NCI-H446 (cell line): ENCODE results near the gene SUMF2.
A peak's percentile ranks its signal among the peaks of the same experiment; 100 is the strongest.
"Not testable (repeated sequence)": the region's sequence is repeated elsewhere in the genome, so short reads cannot be mapped to it uniquely, and the experiment has no call there.

Experiments used
- DNase-seq, 2 experiments: peaks; one replicate each; lab custom pipeline; 2025; lab: John Stamatoyannopoulos, UW

Gene SUMF2

DNA sequence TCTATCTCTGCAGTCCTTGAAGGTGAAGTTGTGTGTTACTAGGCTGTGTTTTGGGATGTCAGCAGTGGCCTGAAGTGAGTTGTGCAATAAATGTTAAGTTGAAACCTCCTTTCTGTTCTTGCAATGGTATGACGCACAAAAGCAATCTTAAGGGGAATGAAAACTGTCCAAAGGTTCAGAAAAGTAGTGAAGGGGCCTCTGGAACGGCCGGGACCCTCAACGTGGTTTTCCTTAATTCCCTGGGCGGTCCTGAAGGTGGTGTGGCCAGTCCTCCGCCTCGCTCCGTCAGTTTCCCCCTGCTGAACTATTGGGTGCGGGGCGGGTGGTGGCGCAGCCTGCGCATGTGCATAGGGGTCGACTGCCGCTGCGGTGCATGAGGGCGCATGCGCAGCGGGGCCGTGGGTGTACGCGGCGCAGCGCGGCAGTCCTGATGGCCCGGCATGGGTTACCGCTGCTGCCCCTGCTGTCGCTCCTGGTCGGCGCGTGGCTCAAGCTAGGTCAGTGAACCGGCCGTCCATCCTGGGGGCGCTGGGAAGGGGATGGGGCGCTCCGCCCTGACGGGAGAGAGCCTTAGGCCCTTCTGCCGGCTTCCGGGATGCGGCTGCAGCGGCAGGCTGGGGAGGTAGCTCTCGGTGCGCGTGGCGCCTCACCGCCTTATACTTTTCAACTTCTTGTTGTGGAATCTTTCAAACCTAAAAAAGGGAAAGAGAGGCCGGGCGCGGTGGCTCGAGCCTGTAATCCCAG is at the start of gene SUMF2:
SUMF2 (plus strand) TSS at position 405 of the 744 bp plus-strand sequence; CDS start at position 431, 26 bp downstream.
- peak; percentile 86 to 94 for DNase-seq

DNA sequence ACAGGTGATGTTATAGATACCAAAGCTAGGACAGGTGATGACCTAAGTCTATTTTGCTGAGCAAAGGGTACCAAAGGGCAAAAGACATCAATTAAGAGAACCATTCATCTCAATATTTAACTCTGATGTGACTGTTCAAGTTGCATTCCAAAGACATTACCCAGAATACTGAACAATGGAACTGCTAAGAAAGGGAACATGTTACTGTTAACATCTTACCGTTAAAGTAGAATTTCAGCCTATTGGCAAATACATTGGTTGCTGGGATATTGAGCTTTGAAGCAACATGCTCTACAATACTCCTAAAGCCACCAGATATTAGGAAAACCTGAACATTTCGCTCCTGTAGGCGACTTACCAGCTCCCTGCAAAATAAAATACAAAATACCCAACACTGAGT is 47.1 kb upstream of the SUMF2 start:
- DNase-seq = not testable (repeated sequence)

DNA sequence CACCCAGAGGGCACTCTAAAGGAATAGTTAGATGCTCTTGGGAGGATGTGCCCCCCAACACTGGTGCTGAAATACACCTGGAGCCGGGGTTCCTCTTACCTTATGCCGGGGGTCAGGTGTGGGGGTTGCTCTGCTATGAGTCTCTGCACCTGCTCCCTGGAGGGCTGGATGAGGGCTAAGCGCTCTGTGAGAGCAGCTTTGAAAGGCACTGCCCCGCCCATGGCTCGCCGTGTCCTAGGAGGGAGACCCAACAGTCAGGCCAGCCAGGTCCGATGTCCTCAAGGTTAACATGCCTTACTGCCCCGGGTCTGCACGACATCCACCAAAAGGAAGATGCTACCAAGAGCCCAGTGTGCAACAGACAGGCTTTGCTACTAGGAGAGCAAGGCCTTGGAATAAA is 44.6 kb upstream of the SUMF2 start:
- no peak for DNase-seq

DNA sequence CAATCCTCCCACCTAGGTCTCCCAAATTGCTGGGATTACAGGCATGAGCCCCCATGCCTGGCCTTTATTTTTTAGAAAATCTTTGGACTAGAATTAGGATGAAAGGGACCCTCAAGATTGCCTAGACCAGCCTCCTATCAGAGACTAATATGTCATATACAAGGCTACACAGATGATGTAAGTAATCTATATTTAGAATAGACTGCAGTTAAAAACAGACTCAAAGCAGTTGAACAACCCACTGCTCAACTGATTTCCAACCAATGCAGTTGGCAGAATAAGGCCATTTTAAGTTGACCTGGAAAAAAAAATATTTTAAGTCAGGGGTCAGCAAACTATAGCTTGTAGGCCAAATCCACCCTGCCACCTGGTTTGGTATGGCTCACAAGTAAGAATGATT is 40.6 kb upstream of the SUMF2 start:
- no peak for DNase-seq

DNA sequence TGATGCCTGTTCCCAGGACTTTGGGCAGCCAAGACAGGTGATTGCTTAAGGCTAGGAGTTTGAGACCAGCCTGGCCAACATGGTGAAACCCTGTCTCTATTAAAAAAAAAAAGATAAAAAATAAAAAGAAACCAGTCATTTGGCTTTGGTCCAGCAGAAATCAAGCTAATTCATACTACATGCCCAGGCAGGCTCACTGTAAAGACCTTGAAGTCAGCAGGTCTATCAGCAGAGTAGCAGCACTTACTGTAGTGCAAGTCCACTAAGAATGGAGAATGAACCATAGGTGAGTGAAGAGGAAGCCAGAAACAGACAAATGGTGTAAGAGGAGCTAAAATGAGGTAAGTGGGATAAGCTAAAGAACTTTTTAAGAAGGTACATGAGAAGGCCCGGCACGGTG is 37.5 kb upstream of the SUMF2 start:
- DNase-seq = peak in 1 of 2 experiments; percentile 12

DNA sequence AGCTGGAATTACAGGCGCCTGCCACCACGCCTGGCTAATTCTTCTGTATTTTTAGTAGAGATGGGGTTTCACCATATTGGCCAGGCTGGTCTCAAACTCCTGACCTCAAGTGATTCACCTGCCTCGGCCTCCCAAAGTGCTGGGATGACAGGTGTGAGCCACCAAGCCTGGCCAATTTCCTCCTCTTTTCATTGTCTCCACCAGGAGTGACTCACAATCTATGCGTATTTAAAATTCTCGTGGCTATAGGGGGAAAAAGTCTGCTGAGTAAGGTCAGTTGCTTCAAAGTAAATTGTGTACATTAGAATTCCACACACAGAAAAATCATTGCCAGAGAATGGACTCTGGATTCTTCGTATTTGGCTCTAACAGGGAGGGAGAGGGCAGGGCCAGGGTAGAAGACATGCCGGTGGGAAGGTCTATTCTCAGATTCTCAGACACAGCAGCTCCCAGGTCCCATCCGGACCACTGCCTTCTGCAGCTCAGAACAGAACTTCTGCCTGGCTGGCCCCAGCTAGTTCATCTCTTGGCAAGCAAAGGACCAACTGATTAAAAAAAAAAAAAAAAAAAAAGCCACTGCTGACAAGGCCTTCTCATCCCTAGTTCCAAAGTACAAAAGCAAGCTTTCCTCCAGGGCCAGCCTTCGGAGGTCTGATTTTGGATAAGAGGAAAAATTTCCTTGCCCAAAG is 35.0 kb upstream of the SUMF2 start:
- no peak for DNase-seq

DNA sequence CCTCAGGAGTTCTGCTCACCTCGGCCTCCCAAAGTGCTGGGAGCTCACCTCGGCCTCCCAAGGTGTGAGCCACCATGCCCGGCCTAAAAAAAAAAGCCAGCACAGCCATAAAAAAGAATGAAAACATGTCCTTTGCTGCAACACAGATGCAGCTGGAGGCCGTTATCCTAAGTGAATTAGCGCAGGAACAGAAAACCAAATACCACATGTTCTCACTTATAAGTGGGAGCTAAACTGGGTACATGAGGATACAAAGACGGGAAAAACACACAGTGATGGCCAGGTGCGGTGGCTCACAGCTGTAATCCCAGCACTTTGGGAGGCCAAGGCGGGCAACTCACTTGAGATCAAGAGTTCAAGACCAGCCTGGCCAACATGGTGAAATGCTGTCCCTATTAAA is 33.7 kb upstream of the SUMF2 start:
- no peak for DNase-seq

DNA sequence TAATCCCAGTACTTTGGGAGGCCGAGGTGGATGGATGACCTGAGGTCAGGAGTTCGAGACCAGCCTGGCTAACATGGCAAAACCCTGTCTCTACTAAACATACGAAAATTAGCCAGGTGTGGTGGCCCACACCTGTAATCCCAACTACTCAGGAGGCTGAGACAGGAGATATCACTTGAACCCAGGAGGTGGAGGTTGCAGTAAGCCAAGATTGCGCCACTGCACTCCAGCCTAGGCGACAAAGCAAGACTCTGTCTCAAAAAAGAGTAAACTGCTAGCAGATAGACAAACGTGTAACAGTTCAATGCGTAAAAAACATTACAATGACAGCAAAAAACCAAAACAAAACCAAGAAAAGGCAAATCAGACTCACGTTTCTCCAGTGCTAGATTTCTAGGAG is 32.5 kb upstream of the SUMF2 start:
- DNase-seq = not testable (repeated sequence)

DNA sequence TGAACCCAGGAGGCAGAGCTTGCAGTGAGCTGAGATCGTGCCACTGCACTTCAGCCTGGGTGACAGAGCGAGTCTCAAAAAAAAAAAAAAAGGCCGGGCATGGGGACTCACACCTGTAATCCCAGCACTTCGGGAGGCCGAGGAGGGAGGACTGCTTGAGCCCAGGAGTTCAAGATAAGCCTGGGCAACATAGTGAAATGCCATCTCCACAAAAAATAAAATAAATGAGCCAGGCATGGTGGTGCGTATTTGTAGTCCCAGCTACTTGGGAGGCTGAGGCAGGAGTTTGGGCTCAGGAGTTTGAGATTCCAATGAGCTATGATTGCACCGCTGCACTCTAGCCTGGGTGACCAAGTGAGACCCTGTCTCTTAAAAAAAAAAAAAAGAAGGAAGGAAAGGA is 31.5 kb upstream of the SUMF2 start:
- not testable (repeated sequence) for DNase-seq

DNA sequence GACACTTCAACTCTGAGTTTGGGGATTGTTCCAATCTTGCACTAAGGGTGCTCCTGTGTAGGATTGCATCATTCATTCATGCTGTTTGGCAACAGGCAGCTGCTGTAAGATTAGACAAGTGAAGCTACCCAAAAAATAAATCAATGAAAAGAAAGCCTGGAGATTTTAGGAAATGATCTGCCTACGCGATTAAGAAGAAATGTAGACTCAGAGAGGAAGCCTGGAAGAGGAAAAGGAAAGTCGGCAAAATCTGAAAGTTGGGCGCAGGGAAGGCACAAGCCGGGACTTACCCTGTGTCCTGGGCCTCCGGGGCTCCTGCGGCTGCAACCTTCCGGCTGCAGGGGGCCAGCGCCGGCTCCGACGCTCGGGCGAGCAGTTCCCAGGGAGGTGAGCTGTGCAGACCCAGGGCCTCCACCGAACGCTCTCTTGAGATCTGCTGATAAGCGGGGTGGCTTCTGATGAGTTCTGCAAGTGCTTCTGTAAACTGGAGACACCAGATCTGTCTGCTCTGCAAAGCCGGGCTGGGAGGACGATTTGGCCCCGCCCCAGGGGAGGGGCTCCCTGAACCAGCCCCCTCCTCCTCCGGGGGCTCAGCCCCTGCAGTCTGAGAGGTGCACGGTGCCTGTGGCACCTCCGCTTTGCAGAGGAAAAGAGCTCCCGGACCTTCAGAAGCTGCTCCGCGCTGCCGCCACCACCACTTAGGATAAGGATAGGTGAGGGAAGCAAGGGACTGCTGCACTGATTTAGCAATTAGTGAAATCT is 30.2 kb upstream of the SUMF2 start:
- peak; percentile 45 to 74 for DNase-seq

DNA sequence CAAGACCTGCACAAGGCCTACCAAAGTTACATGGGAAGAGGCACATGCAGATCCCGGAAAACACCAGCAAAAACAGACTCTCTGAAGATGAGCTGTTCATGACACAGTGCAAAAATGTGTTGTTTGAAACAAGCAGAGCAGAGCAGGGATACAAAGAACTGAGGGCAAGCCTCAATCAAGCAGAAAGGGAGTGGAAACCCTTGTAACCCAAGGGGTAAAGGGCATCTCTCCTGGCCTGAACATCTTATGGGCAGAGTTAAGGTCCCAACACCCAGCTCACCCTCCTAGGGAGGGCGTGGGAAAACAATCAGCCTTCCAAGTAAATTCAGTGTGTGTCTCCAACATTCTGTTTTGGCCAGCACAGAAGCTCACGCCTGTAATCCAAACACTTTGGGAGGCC is 23.4 kb upstream of the SUMF2 start:
- no peak for DNase-seq

DNA sequence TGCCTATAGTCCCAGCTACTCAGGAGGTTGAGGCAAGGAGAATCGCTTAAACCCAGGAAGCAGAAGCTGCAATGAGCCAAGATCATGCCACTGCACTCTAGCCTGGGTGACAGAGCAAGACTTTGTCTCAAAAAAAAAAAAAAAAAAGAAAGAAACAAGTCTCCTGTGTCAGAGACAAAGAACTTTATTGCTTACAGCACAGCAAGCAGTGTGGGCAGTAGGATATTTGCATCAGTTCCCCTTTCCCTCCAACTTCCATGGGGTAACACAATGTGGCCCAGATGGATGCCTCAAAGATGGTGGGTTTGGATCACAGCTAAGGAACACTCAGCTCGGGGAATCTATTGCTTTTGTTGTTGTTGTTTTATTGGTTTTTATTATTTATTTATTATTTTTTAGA is 18.3 kb upstream of the SUMF2 start:
- not testable (repeated sequence) for DNase-seq

DNA sequence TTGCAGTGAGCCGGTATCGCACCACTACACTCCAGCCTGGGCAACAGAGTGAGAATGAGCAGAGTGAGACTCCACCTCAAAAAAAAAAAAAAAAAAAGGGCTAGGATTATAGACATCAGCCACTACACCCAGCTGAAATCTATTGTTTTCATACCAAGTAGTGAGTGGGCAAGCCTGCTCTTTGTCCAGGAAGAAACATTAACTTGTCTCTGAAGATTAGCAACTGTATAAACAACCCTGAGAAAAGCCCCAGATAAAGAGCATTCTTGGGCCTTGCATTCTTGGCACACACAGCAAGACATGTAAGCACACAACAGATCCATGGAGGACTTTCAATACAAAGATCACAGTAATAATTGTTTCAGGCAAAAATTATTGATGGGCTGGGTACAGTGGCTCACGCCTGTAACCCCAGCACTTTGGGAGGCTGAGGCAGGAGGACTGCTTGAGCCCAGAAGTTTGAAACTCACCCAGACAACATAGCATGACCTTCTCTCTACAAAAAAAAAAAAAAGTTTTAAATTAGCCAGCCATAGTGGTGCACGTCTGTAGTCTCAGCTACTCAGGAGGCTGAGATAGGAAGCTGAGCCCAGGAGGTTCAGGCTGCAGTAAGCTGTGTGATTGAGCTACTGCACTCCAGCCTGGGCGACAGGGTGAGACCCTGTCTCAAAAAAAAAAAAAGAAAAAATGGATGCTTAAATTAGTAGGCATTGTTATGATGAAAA is 17.2 kb upstream of the SUMF2 start:
- DNase-seq = no peak

DNA sequence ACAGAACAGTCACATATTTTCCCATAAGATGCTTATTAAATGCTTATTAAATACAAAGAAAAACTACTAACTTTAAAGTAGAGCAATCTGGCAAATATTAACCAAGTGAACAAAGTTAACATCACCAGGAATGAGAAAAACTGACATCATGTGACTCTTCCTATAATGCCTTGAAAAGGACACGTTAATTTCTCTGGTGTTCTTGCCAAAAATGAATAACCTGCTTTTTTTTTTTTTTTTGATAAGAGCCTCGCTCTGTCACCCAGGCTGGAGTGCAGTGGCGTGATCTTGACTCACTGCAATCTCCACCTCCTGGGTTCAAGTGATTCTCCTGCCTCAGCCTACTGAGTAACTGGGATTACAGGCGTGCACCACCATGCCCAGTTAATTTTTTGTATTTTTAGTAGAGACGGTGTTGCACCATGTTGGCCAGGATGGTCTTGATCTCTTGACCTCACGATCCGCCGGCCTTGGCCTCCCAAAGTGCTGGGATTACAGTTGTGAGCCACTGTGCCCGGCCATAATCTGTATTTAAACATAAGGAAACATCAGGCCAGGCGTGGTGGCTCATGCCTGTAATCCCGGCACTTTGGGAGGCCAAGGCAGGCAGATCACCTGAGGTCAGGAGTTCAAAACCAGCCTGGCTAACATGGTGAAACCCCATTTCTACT is 16.5 kb upstream of the SUMF2 start:
- not testable (repeated sequence) for DNase-seq

DNA sequence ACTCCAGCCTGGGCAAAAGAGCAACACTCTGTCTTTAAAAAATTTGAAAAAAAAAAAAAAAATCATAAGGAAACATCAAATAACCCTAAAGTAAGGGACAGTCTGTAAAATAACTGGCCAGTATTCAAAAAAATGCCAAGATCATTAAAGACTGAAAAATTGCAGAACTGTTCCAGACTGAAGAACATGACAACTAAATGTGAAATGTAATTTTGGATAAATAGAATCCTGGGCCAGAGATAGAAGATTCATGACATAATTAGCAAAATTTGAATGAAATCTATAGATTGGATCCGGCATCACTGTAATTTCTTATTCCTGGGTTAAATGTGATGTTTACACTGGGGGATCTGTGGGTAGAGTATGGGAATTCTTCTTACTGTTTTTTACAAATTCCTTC is 15.8 kb upstream of the SUMF2 start:
- no peak for DNase-seq

DNA sequence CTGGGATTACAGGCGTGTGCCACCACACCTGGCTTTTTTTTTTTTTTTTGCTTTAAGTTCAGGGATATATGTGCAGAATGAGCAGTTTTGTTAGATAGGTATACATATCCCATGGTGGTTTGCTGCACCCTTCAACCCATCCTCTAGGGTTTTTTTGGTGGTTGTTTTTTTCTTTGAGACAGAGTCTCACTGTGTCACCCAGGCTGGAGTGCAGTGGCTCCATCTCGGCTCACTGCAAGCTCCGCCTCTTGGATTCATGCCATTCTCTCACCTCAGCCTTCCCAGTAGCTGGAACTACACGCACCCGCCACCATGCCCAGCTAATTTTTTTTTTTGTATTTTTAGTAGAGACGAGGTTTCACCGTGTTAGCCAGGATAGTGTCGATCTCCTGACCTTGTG is 15.3 kb upstream of the SUMF2 start:
- DNase-seq = peak in 1 of 2 experiments; percentile 15

DNA sequence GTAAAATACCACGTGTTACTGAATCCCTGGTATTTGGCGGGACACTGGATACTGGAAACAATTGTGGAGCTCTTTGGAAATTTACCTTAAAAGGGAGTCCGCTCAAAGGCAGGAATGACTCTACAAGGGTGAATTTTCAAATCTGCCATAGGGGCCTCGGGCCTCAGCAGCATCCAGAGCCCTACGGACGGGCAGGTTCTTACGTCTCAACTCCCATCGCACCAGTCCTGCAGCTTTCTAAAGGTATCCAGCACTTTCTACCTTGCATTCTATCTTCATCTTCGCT is 13.1 kb upstream of the SUMF2 start:
- DNase-seq = no peak

DNA sequence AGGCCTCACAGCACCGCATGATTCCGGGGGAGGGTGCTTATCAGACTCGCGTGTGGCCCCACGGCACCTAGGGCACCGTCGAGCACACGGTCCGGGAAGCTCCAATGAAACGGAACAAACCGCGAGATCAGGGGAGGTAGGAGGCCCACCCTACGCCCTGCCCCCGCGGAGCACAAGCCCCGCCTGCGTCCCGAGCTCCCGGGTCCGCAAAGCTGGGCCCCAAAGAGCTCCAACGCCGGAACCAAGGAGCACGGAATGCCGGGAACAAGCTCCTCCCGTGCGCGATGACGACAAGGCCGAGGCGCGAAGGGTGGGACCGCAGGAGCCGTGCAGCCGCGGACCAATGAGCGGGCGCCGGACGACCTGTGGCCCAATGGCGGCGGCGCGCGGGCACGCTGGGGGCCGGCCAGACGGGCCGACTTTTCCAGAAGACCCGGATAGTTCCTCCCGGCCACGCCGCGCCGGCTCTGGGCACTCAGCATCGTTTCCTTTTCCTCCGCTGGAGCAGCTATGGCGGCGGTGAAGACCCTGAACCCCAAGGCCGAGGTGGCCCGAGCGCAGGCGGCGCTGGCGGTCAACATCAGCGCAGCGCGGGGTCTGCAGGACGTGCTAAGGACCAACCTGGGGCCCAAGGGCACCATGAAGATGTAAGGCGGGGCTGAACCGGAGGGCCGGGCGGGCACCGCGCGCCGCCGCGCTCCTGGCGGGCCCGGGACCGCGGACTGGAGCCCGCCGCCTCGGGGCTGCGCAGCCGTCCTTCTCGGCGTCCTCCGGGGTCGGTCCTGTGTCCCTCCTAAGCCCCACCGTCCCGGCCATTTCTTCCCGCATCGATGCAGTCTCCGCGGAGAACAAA is 12.5 kb upstream of the SUMF2 start, which contains the start of the genes CCT6A and PSPH:
CCT6A (plus strand) TSS at position 427 of the 853 bp plus-strand sequence; CDS start at position 511, 84 bp downstream.
PSPH (minus strand) TSS at position 106 of the 853 bp plus-strand sequence. CDS start 30,232 bp downstream, outside the sequence.
- peak; percentile 98 to 99 for DNase-seq

DNA sequence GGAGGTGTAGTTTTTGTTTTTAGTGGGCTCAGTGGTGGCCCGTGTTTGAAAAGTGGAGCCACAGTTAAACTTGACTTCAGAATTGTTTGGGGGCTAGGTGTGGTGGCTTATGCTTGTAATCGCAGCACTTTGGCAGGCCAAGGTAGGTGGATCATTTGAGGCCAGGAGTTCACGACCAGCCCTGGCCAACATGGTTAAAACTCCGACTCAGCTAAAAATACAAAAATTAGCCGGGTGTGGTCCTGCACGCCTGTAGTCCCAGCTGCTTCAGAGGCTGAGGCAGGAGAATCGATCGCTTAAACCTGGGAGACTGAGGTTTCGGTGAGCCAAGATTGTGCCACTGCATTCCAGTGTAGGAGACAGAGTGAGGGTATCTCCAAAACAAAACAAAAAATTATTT is 10.7 kb upstream of the SUMF2 start:
- no peak for DNase-seq

DNA sequence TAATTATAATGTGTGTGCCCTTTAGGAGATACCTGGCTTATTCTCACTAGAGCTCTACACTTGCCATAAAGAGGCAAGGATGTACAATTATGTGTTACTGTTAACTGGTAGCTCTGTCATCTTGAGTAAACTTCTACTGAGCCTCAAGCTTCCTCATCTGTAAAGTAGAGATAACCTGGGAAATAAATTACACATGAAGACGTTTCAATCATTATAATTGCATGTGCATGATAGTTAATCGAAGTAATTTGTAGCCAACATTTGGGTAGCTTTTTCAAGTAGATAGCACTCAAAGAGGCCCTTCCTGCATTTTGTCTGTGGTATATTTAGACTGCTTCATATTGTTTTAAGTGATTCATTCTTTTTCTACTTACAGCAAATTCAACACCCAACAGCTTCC is 10.1 kb upstream of the SUMF2 start:
- DNase-seq = no peak

DNA sequence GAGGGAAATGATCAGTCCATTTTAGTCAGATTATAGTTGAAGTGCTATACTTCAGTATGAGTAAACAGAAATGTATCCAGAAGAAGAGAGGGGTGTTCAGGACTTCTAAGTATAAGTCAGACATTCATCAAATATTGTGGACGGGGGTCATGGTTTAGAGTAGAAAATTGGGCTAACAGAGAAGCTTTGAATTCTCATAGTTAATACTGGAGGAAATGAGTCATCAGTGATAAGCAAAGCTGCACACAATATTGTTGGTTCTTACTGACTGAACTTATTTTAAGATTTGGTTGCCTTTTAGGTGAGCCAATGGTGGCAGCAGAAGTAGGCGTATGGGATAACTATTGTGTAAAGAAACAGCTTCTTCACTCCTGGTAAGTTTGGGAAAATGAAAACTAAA is 1.7 kb upstream of the SUMF2 start:
- DNase-seq = no peak
